CMK (cell line): ENCODE results near the gene AIFM2.
"Not testable (repeated sequence)": the region's sequence is repeated elsewhere in the genome, so short reads cannot be mapped to it uniquely, and the experiment has no call there.

Experiments
- DNase-seq: peaks from one replicate; pipeline ENCODE4 v3.0.0-alpha.2; 2010; ENCODE audit warnings: low read depth

Gene AIFM2

GRCh38 chr10:70090951-70091350, 41.7 kb downstream of the AIFM2 start:
- DNase-seq, result no peak

- DNase-seq, result no peak
Observed at GRCh38 chr10:70090013-70090412, 42.6 kb downstream of the AIFM2 start.

DNA sequence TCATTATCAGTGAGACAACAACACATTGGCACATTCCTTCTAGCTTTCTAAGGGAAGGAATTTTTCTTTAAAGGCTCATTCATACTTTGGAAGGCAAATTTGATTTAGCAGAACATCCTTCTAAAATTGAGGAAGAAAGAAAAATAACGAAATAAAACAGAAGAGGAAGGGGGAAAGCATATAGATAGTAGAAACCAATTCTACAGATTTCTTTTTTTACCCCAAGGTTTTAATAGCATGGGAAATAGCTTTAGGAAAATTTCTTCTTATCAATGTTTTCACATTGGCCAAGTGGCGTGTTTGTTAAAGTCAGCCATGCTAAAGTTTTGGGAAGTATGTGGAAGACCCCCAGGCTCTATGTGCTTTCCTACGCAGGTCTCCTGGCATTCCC, 44.3 kb downstream of the AIFM2 start:
- DNase-seq, result no peak

DNA sequence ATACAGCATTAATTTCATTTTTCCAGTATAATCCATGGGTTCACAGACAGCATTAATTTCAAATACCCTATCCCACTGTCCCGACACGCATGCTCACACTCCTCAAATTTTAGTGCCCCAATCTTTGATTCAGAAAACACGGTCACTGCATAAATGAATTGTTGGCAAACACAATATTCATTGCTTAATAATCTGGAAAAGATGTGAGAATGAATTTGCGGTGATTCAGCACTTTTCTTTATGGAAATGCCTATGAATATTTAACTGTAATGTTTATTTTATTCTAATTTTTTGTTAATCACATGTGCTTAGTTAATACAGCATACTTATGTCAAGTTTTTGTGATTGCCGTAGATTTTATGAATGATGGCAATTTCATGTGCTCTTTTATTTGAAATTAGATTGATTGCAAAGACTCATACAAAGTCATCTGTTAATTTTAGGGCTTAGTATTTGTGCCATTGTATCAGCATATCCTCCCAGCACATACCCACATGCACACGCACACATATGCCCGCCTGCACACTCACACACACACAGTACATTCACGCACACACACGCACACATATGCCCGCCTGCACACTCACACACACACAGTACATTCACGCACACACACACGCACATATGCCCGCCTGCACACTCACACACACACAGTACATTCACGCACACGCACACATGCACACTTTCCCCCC, 44.9 kb downstream of the AIFM2 start:
- no peak for DNase-seq

DNA sequence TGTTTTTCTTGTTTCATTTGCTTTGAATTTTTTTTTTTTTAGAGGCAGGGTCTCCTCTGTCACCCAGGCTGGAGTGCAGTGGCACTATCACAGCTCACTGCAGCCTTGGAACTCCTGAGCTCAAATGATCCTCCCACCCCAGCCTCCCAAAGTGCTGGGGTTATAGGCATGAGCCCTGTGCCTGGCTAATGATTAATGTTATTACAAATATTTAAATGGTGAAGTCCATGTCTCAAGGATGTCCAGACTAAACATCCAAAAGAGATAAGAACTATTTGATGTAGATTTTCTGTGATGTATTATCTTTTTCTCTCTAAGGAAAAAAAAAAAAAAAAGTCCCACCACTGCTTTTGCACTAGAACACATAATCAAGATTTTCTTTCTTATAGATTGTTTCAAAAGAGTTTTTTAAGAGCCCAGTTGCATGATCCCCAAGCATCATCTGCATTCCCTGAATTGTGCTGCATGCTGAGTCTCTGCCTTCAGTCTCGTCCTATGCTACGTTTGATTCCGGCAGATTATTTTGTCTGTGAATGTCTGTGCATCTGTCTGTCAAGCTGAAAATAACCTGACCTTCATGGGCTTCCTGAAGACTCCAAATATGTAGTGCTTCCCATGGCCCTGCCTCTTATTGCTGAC, 46.5 kb downstream of the AIFM2 start:
- no peak for DNase-seq

DNA sequence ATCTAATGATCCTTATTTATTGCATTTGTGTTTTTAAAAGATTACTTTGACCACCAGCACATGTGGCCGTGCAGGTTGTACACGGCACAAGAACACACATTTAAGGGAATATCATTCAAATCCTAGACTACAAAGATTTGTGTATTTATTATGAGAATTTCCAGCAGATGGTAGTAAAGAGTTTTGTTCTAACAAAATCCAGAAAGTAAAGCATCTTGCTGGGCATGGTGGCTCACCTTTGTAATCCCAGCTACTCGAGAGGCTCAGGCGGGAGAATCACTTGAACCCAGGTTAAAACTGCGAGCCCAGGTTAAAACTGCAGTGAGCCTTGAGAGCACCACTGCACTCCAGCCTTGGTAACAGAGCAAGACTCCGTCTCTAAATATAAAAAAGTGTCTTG, 48.4 kb downstream of the AIFM2 start:
- no peak for DNase-seq

DNA sequence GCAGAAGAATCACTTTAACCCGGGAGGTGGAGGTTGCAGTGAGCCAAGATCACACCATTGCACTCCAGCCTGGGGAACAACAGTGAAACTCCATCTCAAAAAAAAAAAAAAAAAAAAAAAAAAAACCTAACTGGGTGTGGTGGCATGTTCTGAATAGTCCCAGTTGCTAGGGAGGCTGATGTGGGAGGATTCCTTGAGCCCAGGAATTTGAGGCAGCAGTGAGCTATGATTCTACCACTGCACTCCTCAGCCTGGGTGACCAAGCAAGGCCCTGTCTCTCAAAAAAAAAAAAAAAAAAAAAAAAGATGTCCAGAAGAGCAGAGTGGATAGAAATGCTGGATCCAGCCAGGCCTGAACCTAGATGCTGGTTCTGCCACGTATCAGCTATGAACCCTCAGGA, 51.8 kb downstream of the AIFM2 start:
- DNase-seq, result not testable (repeated sequence)

DNA sequence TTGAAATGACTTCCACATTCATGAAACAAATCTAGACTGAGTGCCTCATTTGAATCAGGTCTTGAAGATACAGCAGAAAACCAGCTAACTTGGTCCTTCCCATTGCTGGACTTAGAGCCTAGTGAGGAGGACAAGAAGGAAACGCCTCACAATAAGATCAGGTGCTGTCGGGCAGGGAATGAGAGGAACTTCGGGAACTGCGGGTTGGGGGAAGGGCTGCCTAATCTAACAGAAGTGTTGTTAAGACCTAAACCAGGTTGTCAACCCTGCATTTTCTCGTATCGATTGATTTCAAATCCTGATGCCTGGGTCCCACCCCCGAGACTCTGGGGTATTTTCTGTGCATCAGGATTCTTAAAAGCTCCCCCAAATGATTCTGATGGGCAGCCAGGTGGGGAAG, 53.7 kb downstream of the AIFM2 start:
- DNase-seq, result no peak

- DNase-seq, result no peak
Observed at GRCh38 chr10:70078329-70078728, 54.3 kb downstream of the AIFM2 start.

GRCh38 chr10:70074971-70075370, 57.7 kb downstream of the AIFM2 start:
- no peak for DNase-seq

DNA sequence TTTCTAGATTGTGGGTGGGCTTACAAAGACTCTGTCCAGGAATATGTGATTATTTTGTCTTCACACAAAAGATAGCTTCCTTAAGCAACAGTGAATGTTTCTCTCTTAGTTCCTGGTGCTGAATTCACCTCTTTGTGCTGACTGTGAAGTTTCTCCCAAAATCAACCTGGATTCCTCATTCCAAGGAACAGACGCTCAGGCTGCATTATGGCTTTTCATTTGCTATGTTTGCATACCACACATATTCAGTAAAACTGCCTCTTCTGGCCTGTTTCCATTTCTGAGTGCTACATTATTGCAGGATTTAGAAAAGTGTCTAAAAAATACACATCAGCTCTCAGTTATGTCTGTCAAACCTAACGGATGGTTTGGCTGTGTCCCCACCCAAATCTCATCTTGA, 58.5 kb downstream of the AIFM2 start:
- no peak for DNase-seq

GRCh38 chr10:70070834-70071233, 61.8 kb downstream of the AIFM2 start:
- no peak for DNase-seq

- DNase-seq, result no peak
Observed at GRCh38 chr10:70069346-70069745, 63.3 kb downstream of the AIFM2 start.

- no peak for DNase-seq
Observed at GRCh38 chr10:70068925-70069324, 63.7 kb downstream of the AIFM2 start.

GRCh38 chr10:70067586-70067985, 65.0 kb downstream of the AIFM2 start:
- DNase-seq, result no peak

- DNase-seq, result no peak
Observed at GRCh38 chr10:70066190-70066589, 66.4 kb downstream of the AIFM2 start.

- DNase-seq, result no peak
Observed at GRCh38 chr10:70064486-70064885, 68.1 kb downstream of the AIFM2 start.

GRCh38 chr10:70063418-70064098, 69.1 kb downstream of the AIFM2 start:
- DNase-seq, result no peak
